HEK293 (cell line): ENCODE results near the gene DPYSL4.

Experiments
- CTCF ChIA-PET: fragments of 350-600 bp; formaldehyde crosslinking; extraction: SDS; loops from one replicate; lab custom pipeline; 2021; ENCODE audit warnings: antibody characterized with exemption; lab: Yijun Ruan, JAX
- POLR2A ChIA-PET: fragments of 300-600 bp; formaldehyde crosslinking; extraction: SDS; loops from one replicate; lab custom pipeline; 2020; ENCODE audit warnings: antibody characterized with exemption, inconsistent platforms; lab: Yijun Ruan, JAX
- H3K27ac ChIP-seq: fragments of 200-500 bp; sonication (Bioruptor generic); 2 replicates; pipeline ENCODE4 v1.5.1; 2014; ENCODE audit warnings: low read depth, low read length, control low read depth, inconsistent platforms; ENCODE audit errors: extremely low read depth
- H3K36me3 ChIP-seq, 2 experiments: fragments of 200-500 bp in 1 of 2; sonication (Bioruptor generic) in 1 of 2; 1 replicate in 1 of 2; 2 replicates in 1 of 2; pipeline ENCODE4 v1.5.1; 2014 to 2017; ENCODE audit warnings: inconsistent platforms in 2 of 2, low read length in 2 of 2; ENCODE audit not compliant: control insufficient read depth in 2 of 2, insufficient read depth in 1 of 2
- H3K4me1 ChIP-seq: fragments of 200-500 bp; sonication (Bioruptor generic); 2 replicates; pipeline ENCODE4 v1.5.1; 2014; ENCODE audit warnings: mild to moderate bottlenecking, low read length, inconsistent platforms; ENCODE audit not compliant: control insufficient read depth, insufficient read depth
- H3K4me3 ChIP-seq: 2 replicates; pipeline ENCODE4 v1.5.1; 2011; ENCODE audit warnings: low read depth, mild to moderate bottlenecking, control low read depth, low read length, moderate library complexity
- H3K9me3 ChIP-seq: fragments of 200-500 bp; sonication (Bioruptor generic); 2 replicates; pipeline ENCODE4 v1.5.1; 2014; ENCODE audit warnings: low read depth, low read length, inconsistent platforms; ENCODE audit not compliant: control insufficient read depth, insufficient read depth
- BCL11B ChIP-seq: fragments of 450-650 bp; formaldehyde crosslinking; IDR thresholded peaks from 2 replicates; pipeline ENCODE4 v1.5.1; 2016; ENCODE audit warnings: low read depth, missing biosample characterization, missing genetic modification characterization
- HIC1 ChIP-seq: fragments of 450-650 bp; formaldehyde crosslinking; IDR thresholded peaks from 2 replicates; pipeline ENCODE4 v1.5.1; 2016; ENCODE audit warnings: missing biosample characterization, missing genetic modification characterization
- HOXD13 ChIP-seq: sonication (generic); formaldehyde crosslinking; IDR thresholded peaks from 2 replicates; pipeline ENCODE4 v1.8.0; 2022; ENCODE audit warnings: missing genetic modification reagents, borderline replicate concordance
- KLF1 ChIP-seq: fragments of 450-650 bp; formaldehyde crosslinking; IDR thresholded peaks from 2 replicates; pipeline ENCODE4 v1.5.1; 2016; ENCODE audit warnings: missing biosample characterization, missing genetic modification characterization
- KLF8 ChIP-seq: fragments of 450-650 bp; formaldehyde crosslinking; IDR thresholded peaks from 2 replicates; pipeline ENCODE4 v1.5.1; 2016; ENCODE audit warnings: missing biosample characterization, missing genetic modification characterization
- SCRT2 ChIP-seq: fragments of 450-650 bp; formaldehyde crosslinking; IDR thresholded peaks from 2 replicates; pipeline ENCODE4 v1.5.1; 2016; ENCODE audit warnings: missing biosample characterization, missing genetic modification characterization
- SP3 ChIP-seq: fragments of 450-650 bp; formaldehyde crosslinking; IDR thresholded peaks from 2 replicates; pipeline ENCODE4 v1.5.1; 2016; ENCODE audit warnings: missing biosample characterization, missing genetic modification characterization
- ZFP3 ChIP-seq: fragments of 450-650 bp; formaldehyde crosslinking; IDR thresholded peaks from 2 replicates; pipeline ENCODE4 v1.5.1; 2016; ENCODE audit warnings: low read depth, missing biosample characterization, missing genetic modification characterization
- ZNF174 ChIP-seq: fragments of 450-650 bp; formaldehyde crosslinking; IDR thresholded peaks from 2 replicates; pipeline ENCODE4 v1.5.0; 2017; ENCODE audit warnings: missing biosample characterization, mild to moderate bottlenecking, missing genetic modification characterization
- ZNF639 ChIP-seq: fragments of 450-650 bp; formaldehyde crosslinking; IDR thresholded peaks from 2 replicates; pipeline ENCODE4 v1.5.1; 2016; ENCODE audit warnings: missing biosample characterization, missing genetic modification characterization
- ZNF776 ChIP-seq: fragments of 450-650 bp; formaldehyde crosslinking; IDR thresholded peaks from 2 replicates; pipeline ENCODE4 v1.5.0; 2017; ENCODE audit warnings: missing biosample characterization, missing genetic modification characterization, borderline replicate concordance
- TF ChIP-seq, protein P1 (sequence below): fragments of 450-650 bp; formaldehyde crosslinking; IDR thresholded peaks from 2 replicates; pipeline ENCODE4 v1.5.1; 2016; ENCODE audit warnings: missing biosample characterization, missing genetic modification characterization, borderline replicate concordance
- TF ChIP-seq, protein P2 (sequence below): sonication (generic); formaldehyde crosslinking; IDR thresholded peaks from 2 replicates; pipeline ENCODE4 v1.8.1; 2022; ENCODE audit warnings: mild to moderate bottlenecking, moderate library complexity, missing genetic modification reagents

The DPYSL4 gene

DNA sequence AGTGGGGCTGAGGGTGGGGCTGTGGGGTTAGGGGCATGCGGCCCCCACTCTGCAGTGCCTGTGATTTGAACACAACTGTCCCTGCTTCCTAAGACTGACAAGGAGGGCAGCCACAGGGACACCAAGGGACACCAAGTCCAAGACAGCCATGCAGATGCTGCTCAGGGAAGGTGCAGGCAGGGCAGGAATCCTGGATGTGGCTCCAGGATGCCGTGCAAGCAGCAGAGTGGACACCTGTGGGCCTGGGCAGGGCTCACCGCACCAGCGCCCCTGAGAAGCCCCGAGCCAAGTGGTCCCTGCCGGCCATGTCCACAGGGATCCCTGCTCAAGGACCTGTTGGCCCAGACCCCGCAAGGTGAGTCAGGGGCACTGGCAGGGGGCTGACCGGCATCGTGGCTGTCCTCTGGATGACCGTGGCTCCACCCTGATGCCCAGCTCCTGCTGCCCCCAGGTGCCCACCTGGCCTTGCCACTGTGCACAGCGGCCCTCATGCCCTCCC lies 62.5 kb downstream of the DPYSL4 start:
- POLR2A ChIA-PET, result no interaction called here
- Histone ChIP-seq H3K4me1 (no peaks in the 10 kb centered on the region), H3K4me3 (no peak overlapping the region), H3K27ac (no peak overlapping the region), H3K36me3 (no peaks in the 10 kb centered on the region), H3K9me3 (no peaks in the 10 kb centered on the region)
- CTCF ChIA-PET, result interaction anchor here (0.7 kb wide), 1 partner anchor 45 kb away, joined by 3 read pairs; no protein-coding TSS in a partner anchor
- TF ChIP-seq ZNF174 (tag by site-specific recombination) (no peak), KLF1 (tag by site-specific recombination) (0 out of 2 replicates have a peak, but pooled peaks have one; percentile 36), HOXD13 (CRISPR knock-in tag) (no peak), BCL11B (tag by site-specific recombination) (no peak), KLF8 (peak; percentile 39; the same call in 1 of the 2 replicates), ZNF776 (no peak), SP3 (tag by site-specific recombination) (peak; percentile 45; the same call in 1 of the 2 replicates), ZFP3 (tag by site-specific recombination) (no peak), SCRT2 (tag by site-specific recombination) (peak; percentile 72), HIC1 (tag by site-specific recombination) (0 out of 2 replicates have a peak, but pooled peaks have one; percentile 26)
- TF ChIP-seq, protein P1, sequence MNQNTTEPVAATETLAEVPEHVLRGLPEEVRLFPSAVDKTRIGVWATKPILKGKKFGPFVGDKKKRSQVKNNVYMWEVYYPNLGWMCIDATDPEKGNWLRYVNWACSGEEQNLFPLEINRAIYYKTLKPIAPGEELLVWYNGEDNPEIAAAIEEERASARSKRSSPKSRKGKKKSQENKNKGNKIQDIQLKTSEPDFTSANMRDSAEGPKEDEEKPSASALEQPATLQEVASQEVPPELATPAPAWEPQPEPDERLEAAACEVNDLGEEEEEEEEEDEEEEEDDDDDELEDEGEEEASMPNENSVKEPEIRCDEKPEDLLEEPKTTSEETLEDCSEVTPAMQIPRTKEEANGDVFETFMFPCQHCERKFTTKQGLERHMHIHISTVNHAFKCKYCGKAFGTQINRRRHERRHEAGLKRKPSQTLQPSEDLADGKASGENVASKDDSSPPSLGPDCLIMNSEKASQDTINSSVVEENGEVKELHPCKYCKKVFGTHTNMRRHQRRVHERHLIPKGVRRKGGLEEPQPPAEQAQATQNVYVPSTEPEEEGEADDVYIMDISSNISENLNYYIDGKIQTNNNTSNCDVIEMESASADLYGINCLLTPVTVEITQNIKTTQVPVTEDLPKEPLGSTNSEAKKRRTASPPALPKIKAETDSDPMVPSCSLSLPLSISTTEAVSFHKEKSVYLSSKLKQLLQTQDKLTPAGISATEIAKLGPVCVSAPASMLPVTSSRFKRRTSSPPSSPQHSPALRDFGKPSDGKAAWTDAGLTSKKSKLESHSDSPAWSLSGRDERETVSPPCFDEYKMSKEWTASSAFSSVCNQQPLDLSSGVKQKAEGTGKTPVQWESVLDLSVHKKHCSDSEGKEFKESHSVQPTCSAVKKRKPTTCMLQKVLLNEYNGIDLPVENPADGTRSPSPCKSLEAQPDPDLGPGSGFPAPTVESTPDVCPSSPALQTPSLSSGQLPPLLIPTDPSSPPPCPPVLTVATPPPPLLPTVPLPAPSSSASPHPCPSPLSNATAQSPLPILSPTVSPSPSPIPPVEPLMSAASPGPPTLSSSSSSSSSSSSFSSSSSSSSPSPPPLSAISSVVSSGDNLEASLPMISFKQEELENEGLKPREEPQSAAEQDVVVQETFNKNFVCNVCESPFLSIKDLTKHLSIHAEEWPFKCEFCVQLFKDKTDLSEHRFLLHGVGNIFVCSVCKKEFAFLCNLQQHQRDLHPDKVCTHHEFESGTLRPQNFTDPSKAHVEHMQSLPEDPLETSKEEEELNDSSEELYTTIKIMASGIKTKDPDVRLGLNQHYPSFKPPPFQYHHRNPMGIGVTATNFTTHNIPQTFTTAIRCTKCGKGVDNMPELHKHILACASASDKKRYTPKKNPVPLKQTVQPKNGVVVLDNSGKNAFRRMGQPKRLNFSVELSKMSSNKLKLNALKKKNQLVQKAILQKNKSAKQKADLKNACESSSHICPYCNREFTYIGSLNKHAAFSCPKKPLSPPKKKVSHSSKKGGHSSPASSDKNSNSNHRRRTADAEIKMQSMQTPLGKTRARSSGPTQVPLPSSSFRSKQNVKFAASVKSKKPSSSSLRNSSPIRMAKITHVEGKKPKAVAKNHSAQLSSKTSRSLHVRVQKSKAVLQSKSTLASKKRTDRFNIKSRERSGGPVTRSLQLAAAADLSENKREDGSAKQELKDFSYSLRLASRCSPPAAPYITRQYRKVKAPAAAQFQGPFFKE (tag by site-specific recombination), result no peak
- TF ChIP-seq, protein P2, sequence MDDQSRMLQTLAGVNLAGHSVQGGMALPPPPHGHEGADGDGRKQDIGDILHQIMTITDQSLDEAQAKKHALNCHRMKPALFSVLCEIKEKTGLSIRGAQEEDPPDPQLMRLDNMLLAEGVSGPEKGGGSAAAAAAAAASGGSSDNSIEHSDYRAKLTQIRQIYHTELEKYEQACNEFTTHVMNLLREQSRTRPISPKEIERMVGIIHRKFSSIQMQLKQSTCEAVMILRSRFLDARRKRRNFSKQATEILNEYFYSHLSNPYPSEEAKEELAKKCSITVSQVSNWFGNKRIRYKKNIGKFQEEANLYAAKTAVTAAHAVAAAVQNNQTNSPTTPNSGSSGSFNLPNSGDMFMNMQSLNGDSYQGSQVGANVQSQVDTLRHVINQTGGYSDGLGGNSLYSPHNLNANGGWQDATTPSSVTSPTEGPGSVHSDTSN (CRISPR knock-in tag), result no peak

DNA sequence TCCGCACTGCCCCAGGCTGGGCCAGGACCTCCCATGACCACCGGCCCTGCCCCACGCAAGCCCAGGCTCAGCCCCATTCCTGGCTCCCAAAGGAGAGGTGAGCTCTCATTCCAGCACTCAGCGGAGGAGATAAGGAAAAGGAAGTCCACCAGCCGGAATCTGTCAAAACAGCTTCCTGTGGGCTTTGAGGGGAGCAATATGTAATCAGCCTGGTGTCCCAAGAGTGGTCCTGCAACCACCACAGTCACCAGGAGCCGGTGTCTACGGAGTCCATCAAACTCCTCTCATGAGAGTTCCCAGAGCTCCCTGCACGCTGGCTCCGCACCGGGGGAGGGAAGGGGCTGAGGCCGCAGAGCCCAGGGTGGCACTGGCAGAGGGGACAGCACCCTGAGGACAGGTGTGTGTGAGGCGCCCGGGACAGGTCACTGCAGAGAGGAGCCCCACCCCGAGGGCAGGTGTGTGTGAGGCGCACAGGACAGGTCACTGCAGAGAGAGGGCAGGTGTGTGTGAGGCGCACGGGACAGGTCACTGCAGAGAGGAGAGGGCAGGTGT lies 63.2 kb downstream of the DPYSL4 start:
- no peaks in the 10 kb centered on the region for H3K4me1 ChIP-seq
- H3K36me3 ChIP-seq, result no peaks in the 10 kb centered on the region
- no peak overlapping the region for H3K4me3 ChIP-seq
- H3K27ac ChIP-seq, result no peak overlapping the region
- no peak for TF ChIP-seq ZNF639
- TF ChIP-seq HIC1 (tag by site-specific recombination), result 0 out of 2 replicates have a peak, but pooled peaks have one; percentile 0
- CTCF ChIA-PET, result interaction anchor here (0.7 kb wide), 1 partner anchor 45 kb away, joined by 3 read pairs; no protein-coding TSS in a partner anchor
- POLR2A ChIA-PET, result no interaction called here
- no peaks in the 10 kb centered on the region for H3K9me3 ChIP-seq
